Effector CD4-positive, alpha-beta T cell (primary cell): ENCODE measurements around the gene CYP46A1.
A peak's percentile ranks its signal among the peaks of the same experiment; 100 is the strongest.

Experiments
- DNase-seq: peaks from one replicate; pipeline ENCODE4 v3.0.0-alpha.2; 2020

Gene CYP46A1

GRCh38 chr14:99674776-99675381 is 9.2 kb upstream of the CYP46A1 start:
- no peak for DNase-seq

- DNase-seq = no peak
Observed at GRCh38 chr14:99675382-99675835, 8.7 kb upstream of the CYP46A1 start.

- no peak for DNase-seq
Observed at GRCh38 chr14:99675951-99676350, 8.1 kb upstream of the CYP46A1 start.

- DNase-seq = no peak
Observed at GRCh38 chr14:99676657-99677056, 7.4 kb upstream of the CYP46A1 start.

- DNase-seq = no peak
Observed at GRCh38 chr14:99677231-99678140, 6.6 kb upstream of the CYP46A1 start.

GRCh38 chr14:99678198-99678597 is 5.9 kb upstream of the CYP46A1 start:
- no peak for DNase-seq

- DNase-seq = no peak
Observed at GRCh38 chr14:99679111-99679510, 5.0 kb upstream of the CYP46A1 start.

- DNase-seq = no peak
Observed at GRCh38 chr14:99679543-99679942, 4.6 kb upstream of the CYP46A1 start.

GRCh38 chr14:99679996-99680395 is 4.1 kb upstream of the CYP46A1 start:
- no peak for DNase-seq

GRCh38 chr14:99681101-99681831 is 2.8 kb upstream of the CYP46A1 start:
- DNase-seq = no peak

- no peak for DNase-seq
Observed at GRCh38 chr14:99681832-99682148, 2.3 kb upstream of the CYP46A1 start.

GRCh38 chr14:99682809-99683618 is 1.1 kb upstream of the CYP46A1 start:
- DNase-seq = peak; percentile 77

GRCh38 chr14:99684410-99684934 is 374 bp downstream of the CYP46A1 start:
- DNase-seq = no peak

- no peak for DNase-seq
Observed at GRCh38 chr14:99685151-99685591, 1.1 kb downstream of the CYP46A1 start.

GRCh38 chr14:99685596-99685995 is 1.5 kb downstream of the CYP46A1 start:
- no peak for DNase-seq

GRCh38 chr14:99686557-99687283 is 2.6 kb downstream of the CYP46A1 start:
- no peak for DNase-seq

- no peak for DNase-seq
Observed at GRCh38 chr14:99687284-99688209, 3.4 kb downstream of the CYP46A1 start.

GRCh38 chr14:99688210-99688581 is 4.1 kb downstream of the CYP46A1 start:
- no peak for DNase-seq

- no peak for DNase-seq
Observed at GRCh38 chr14:99688629-99689028, 4.5 kb downstream of the CYP46A1 start.
